ENCODE measurements around the gene EPOP.
A peak's percentile ranks its signal among the peaks of the same experiment; 100 is the strongest.

EPOP gene

GRCh38 chr17:38674749-38675615 is at the start of gene EPOP:
TSS of gene EPOP (minus strand) at chr17:38674957. CDS start at chr17:38674495, 462 bp downstream.
- no peak for DNase-seq

DNA sequence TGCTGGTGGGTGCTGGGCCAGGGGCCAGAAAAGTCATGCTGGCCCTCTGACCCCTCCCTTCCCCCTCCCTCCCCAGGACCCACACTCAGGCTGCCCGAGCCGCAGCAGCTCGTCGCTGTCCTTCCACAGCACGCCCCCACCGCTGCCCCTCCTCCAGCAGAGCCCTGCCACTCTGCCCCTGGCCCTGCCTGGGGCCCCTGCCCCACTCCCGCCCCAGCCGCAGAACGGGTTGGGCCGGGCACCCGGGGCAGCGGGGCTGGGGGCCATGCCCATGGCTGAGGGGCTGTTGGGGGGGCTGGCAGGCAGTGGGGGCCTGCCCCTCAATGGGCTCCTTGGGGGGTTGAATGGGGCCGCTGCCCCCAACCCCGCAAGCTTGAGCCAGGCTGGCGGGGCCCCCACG is 47.0 kb upstream of the EPOP start:
- no peak for DNase-seq

GRCh38 chr17:38720941-38721340 is 46.2 kb upstream of the EPOP start:
- no peak for DNase-seq

GRCh38 chr17:38719943-38720641 is 45.3 kb upstream of the EPOP start:
- no peak for DNase-seq

DNA sequence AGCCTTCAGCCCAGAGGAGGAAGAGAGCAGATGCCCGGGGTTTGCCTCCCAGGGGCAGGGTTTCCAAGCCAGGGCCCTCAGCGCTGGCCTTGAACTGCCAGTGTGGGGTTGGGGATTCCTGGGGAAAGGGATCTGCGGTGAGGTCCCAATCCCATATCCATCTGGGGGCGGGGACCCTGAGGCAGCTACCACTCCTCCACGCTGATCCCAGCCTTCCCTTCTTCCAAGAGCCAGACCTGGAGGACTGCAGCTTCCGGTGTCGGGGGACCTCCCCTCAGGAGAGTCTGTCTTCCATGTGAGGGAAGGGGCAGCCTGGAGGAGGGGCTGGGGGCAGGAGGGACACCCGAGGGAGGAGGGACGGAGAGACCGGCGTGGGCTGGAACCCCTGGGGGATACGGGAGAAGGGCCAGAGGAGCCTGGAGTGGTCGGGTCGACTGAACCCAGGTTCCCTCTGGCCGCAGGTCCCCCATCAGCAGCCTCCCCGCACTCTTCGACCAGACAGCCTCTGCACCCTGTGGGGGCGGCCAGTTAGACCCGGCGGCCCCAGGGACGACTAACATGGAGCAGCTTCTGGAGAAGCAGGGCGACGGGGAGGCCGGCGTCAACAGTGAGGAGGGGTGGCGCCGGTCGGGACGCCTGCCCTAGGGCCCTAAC is 44.7 kb upstream of the EPOP start:
- no peak for DNase-seq

DNA sequence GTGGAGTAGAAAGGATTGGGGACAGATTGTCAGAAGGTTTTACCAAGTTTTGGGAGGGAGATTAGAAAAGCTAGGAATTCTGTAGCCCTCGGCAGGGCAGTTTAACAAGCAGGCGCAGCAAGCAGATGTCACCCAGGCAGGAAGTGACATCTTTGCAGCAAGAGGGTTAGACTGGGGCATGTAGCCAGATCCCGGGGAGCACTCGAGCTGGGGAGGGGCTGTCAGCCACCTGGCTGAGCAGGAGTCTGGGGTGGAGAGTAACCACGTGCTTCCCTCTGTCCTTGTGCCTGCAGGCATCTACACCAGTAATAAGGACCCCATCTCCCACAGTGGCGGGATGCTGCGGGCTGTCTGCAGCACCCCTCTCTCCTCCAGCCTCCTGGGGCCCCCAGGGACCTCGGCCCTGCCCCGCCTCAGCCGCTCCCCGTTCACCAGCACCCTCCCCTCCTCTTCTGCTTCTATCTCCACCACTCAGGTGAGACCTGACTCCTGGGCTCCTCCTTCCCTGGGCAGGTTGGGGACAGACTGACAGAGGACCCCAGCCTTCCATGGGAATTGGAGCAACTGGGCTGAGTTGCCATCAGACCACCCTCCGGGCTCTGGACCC is 42.5 kb upstream of the EPOP start:
- DNase-seq, result peak; percentile 49

DNA sequence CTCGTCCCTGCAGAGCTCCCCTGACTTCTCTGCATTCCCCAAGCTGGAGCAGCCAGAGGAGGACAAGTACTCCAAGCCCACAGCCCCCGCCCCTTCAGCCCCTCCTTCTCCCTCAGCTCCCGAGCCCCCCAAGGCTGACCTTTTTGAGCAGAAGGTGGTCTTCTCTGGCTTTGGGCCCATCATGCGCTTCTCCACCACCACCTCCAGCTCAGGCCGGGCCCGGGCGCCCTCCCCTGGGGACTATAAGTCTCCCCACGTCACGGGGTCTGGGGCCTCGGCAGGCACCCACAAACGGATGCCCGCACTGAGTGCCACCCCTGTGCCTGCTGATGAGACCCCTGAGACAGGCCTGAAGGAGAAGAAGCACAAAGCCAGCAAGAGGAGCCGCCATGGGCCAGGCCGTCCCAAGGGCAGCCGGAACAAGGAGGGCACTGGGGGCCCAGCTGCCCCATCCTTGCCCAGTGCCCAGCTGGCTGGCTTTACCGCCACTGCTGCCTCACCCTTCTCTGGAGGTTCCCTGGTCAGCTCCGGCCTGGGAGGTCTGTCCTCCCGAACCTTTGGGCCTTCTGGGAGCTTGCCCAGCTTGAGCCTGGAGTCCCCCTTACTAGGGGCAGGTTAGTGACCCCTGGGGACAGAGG is 41.7 kb upstream of the EPOP start:
- DNase-seq, result no peak

DNA sequence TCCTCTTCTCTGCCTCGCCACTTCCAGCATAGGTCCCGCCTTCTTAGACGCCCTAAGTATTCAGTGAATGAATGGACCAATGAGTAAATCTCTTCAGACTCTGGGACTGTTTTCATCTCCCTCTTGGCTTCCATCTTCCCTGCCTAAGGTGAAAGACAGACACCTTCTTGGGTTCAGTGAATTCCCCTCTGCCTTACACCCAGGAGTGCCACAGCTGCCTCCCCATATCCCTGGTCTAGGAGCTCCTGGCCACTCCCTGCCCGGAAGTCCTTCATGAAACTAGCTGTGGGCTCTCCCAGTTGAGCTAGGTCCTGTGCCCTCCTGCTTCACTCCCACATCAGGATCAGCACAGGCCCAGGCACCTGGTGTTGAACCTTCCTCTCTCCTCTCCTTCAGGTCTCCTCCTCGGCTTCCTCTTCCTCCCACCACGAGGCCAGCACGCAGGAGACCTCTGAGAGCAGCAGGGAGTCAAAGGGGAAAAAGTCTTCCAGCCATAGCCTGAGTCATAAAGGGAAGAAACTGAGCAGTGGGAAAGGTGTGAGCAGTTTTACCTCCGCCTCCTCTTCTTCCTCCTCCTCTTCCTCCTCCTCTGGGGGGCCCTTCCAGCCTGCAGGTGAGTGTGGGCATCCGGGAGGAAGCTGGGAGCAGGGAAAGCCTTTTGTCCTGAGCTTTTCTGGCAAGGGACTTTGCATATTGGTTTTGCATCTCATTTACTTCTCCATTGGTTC is 40.6 kb upstream of the EPOP start:
- no peak for DNase-seq

DNA sequence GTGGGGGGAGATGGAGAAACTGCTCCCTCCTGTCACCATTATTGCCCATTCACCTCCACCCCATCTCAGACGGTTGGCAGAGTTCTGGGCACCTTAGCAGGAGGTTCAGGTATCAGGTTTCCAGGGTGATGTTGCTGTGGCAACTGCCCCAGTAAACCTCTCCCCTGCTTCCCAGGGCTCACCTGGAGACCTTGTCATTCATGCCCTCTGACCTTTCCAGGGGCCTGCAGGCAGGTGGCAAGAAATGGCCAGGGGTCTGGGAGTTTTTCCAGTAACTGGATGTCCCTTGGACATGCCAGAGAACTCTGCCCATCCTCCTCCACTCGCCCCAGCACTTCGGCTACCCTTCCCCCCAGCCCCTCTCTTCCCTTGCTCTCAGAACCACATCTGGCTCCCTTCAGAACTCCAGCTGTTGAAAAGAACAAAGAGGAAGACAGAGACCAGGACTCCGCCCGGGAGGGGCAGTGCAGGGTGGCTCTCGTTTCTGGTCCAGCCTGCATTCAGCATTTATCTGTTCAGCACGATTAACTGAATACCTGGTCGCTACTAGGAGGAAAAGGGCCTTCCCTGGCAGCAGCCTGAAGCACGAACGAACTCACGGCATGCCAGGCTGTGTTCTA is 38.8 kb upstream of the EPOP start:
- DNase-seq, result no peak

DNA sequence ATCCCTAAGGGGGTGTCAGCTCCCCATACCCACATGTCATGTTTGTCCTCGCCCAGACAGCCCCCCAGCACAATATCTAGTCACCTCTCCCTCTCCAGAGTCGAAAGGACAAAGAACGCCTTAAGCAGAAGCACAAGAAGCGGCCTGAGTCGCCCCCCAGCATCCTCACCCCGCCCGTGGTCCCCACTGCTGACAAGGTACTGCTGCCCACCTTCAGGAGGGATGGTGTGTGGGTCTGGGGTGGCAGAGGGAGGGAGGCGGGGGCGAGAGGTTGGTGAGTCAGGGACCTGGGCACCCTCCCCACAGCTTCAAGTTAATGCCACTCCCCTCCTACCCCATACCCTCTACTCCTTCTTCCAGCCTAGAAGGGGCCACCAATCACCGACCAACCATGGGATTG is 37.8 kb upstream of the EPOP start:
- no peak for DNase-seq

- no peak for DNase-seq
Measured at GRCh38 chr17:38711792-38712571, 37.2 kb upstream of the EPOP start.

- DNase-seq, result no peak
Measured at GRCh38 chr17:38710985-38711384, 36.2 kb upstream of the EPOP start.

GRCh38 chr17:38710604-38710962 is 35.8 kb upstream of the EPOP start:
- DNase-seq, result no peak

GRCh38 chr17:38709864-38710603 is 35.3 kb upstream of the EPOP start:
- DNase-seq, result no peak

GRCh38 chr17:38709104-38709820 is 34.5 kb upstream of the EPOP start:
- DNase-seq, result no peak

GRCh38 chr17:38707678-38708351 is 33.1 kb upstream of the EPOP start:
- peak; percentile 50 for DNase-seq

GRCh38 chr17:38706505-38707216 is 31.9 kb upstream of the EPOP start:
- peak; percentile 18 for DNase-seq

Measured in NCI-H2029 treated with DMSO at 0.1 percent for 48 hours (cell line).